Thoracic aorta (tissue), 2 donors: ENCODE results near the gene FAM174C. TPM values are rescaled to one million over a fixed set of nuclear protein-coding genes. Genes with fewer than 3 reads are reported as not detected.

Experiments
- ATAC-seq: fragments of 150-250 bp; one replicate; pipeline ENCODE4 v1.8.0; 2017; ENCODE audit warnings: low read depth; ENCODE audit not compliant: insufficient number of reproducible peaks, low FRiP score
- DNase-seq: peaks from one replicate; pipeline ENCODE4 v3.0.0-alpha.2; 2020; ENCODE audit warnings: low spot score
- H3K27ac ChIP-seq, 2 donors: fragments of 200-600 bp; sonication (generic); 1 replicate in 1 of 2; 2 replicates in 1 of 2; pipeline ENCODE4 v1.5.1; 2016; ENCODE audit warnings: mild to moderate bottlenecking in 2 of 2, moderate library complexity in 2 of 2
- H3K27me3 ChIP-seq: fragments of 200-600 bp; sonication (generic); replicated peaks from 2 replicates; pipeline ENCODE4 v1.6.0; 2016; ENCODE audit warnings: mild to moderate bottlenecking; ENCODE audit not compliant: insufficient read depth
- H3K36me3 ChIP-seq: fragments of 200-600 bp; sonication (generic); one replicate; pipeline ENCODE4 v1.5.1; 2016
- H3K4me1 ChIP-seq, 2 donors: fragments of 200-600 bp; sonication (generic); 1 replicate in 1 of 2; 2 replicates in 1 of 2; pipeline versions ENCODE4 v1.5.1 to v1.6.0; 2016; ENCODE audit warnings: low read depth in 2 of 2, mild to moderate bottlenecking in 1 of 2; ENCODE audit not compliant: control insufficient read depth in 1 of 2
- H3K4me3 ChIP-seq: fragments of 200-600 bp; sonication (generic); 2 replicates; pipeline ENCODE4 v1.5.1; 2016; ENCODE audit warnings: mild to moderate bottlenecking
- H3K9me3 ChIP-seq: fragments of 200-600 bp; sonication (generic); 2 replicates; pipeline ENCODE4 v1.5.1; 2016
- total RNA-seq, 2 donors: library from RNA; depleted of rRNA; stranded (reverse); fragments of >200 nt; gene quantifications; one replicate each; pipeline versions ENCODE4 v1.1.0 to v1.2.3, GENCODE V29; 2016
- TF ChIP-seq, protein P1 (sequence below): fragments of 200-600 bp; sonication (generic); IDR thresholded peaks from one replicate; pipeline ENCODE4 v1.5.1; 2019; ENCODE audit warnings: antibody characterized with exemption

FAM174C gene
- total RNA-seq, 2 donors from 2014 or later, result 18.8 to 40.8 TPM

- H3K4me1 ChIP-seq, result peaks cover 56 to 89% of the 10 kb centered on the region in 2 donors
- no peaks in the 10 kb centered on the region for H3K9me3 ChIP-seq
- H3K4me3 ChIP-seq, result peak overlapping the region; percentile 84
- TF ChIP-seq, protein P1, sequence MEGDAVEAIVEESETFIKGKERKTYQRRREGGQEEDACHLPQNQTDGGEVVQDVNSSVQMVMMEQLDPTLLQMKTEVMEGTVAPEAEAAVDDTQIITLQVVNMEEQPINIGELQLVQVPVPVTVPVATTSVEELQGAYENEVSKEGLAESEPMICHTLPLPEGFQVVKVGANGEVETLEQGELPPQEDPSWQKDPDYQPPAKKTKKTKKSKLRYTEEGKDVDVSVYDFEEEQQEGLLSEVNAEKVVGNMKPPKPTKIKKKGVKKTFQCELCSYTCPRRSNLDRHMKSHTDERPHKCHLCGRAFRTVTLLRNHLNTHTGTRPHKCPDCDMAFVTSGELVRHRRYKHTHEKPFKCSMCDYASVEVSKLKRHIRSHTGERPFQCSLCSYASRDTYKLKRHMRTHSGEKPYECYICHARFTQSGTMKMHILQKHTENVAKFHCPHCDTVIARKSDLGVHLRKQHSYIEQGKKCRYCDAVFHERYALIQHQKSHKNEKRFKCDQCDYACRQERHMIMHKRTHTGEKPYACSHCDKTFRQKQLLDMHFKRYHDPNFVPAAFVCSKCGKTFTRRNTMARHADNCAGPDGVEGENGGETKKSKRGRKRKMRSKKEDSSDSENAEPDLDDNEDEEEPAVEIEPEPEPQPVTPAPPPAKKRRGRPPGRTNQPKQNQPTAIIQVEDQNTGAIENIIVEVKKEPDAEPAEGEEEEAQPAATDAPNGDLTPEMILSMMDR, result no peak
- peak overlapping the region; percentile 97 to 99 for H3K27ac ChIP-seq
- peaks cover 35% of the 10 kb centered on the region for H3K36me3 ChIP-seq
- no peaks in the 10 kb centered on the region for H3K27me3 ChIP-seq
- ATAC-seq, result peak; percentile 38
- peak; percentile 87 for DNase-seq
Observed at GRCh38 chr19:1269478-1270212, 5.7 kb upstream of the FAM174C start.

DNA sequence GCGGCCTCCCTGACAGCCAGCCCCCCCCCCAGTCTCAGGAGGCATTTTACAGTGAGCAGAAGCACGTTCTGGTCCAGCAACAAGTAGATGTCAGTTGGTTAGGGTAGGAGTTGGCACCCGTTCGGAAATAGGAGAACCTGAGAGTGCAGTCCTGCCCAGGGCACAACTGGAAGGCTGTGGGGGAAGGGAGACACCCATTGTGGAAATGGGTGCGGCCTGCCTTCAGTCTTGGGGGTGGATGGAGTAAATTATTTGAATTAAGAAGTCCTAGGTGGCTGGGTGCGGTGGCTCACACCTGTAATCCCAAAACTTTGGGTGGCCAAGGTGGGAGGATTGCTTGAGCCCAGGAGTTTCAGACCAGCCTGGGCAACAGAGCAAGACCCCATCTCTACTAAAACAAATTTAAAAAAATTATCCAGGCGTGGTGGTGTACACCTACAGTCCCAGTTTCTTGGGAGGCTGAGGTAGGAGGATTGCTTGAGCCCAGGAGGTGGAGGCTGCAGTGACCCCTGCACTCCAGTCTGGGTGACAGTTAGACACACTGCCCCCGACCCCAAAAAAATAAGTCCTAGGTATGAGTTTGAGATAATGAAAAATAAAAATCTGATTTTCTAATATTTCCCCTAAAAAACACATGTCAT lies 5.0 kb upstream of the FAM174C start:
- no peak for DNase-seq
- H3K4me3 ChIP-seq, result peak overlapping the region; percentile 84
- no peaks in the 10 kb centered on the region for H3K27me3 ChIP-seq
- no peak for ATAC-seq
- H3K4me1 ChIP-seq, result peaks cover 58 to 87% of the 10 kb centered on the region in 2 donors
- TF ChIP-seq, protein P1, result no peak
- no peaks in the 10 kb centered on the region for H3K9me3 ChIP-seq
- H3K36me3 ChIP-seq, result peaks cover 38% of the 10 kb centered on the region
- H3K27ac ChIP-seq, result peak overlapping the region; percentile 97 to 99

- H3K4me1 ChIP-seq, result peaks cover 54 to 83% of the 10 kb centered on the region in 2 donors
- peak overlapping the region; percentile 97 to 99 for H3K27ac ChIP-seq
- H3K9me3 ChIP-seq, result no peaks in the 10 kb centered on the region
- peaks cover 38% of the 10 kb centered on the region for H3K36me3 ChIP-seq
- ATAC-seq (no peak), DNase-seq (no peak)
- H3K4me3 ChIP-seq, result peak overlapping the region; percentile 84
- TF ChIP-seq, protein P1, result no peak
- no peaks in the 10 kb centered on the region for H3K27me3 ChIP-seq
Observed at GRCh38 chr19:1270854-1271527, 4.3 kb upstream of the FAM174C start.

DNA sequence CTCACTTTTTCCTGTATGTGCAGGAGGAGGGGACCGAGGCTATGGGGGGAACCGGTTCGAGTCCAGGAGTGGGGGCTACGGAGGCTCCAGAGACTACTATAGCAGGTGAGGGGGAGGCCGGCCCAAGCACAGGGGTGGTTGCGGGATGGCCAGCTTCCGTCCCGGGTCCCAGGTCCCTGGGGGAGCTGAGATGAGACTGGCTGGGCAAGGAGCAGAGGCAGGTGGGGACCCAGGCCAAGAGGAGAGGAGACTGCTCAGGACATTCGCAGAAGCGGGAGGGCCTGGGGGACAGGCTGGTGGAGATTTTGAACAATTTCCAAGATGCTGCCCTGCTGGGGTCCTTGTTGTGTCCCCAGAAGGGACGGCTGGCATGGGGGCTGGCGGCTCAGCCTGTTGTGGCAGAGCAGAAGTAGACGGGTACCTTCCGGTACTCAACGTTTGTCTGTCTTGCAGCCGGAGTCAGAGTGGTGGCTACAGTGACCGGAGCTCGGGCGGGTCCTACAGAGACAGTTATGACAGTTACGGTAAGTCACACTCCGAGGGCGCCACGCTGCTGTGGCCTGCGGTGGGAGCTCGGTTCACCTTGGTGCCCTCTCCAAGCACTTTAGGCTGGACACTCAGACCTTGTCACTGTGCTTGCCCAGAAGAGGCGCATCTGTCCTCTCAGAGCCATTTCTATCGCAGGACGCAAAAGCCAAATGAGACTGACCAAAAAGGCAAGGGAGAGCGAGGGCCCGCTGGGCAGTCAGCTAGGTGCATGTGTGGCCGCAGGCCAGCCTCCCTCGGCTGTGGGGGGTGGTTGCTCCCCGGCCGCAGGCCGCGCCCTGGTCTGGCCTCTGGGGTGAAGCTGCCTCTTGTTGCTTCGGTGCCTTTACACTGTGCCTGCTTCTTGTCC lies 3.6 kb upstream of the FAM174C start:
- Histone ChIP-seq H3K36me3 (peaks cover 38% of the 10 kb centered on the region), H3K27ac (peak overlapping the region; percentile 97 to 99), H3K27me3 (no peaks in the 10 kb centered on the region), H3K9me3 (no peaks in the 10 kb centered on the region), H3K4me1 (peaks cover 58 to 83% of the 10 kb centered on the region in 2 donors), H3K4me3 (peak overlapping the region; percentile 84)
- TF ChIP-seq, protein P1, result no peak
- ATAC-seq (no peak), DNase-seq (no peak)
